ENCODE measurements around the gene PIGN. TPM values are rescaled to one million over a fixed set of nuclear protein-coding genes. Genes with fewer than 3 reads are reported as not detected.

PIGN gene
- total and polyA plus RNA-seq, 2 donors (not counting 3 experiments of a cell fraction or from before 2014, with no cell fraction given): 13.7 to 26.1 TPM

DNA sequence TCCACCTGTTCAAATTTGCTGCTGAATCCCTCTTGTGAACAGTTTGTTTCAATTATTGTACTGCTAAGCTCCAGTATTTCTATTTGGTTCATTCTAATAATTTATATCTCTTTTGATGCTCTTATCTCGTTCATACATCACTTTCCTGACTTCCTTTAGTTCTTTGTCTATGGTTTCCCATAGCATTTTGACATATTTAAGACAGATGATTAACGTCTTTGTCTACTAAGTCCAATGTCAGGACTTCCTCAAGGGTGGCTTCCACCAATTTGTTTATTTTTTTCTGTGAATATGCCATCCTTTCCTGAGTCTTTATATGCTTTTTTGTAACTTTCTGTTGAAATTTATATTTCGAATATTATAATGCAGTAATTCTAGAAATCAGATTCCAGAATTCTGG lies 9.6 kb downstream of the PIGN start:
- Histone ChIP-seq H3K27me3 (ENCODE audit: control insufficient read depth in 2 of 2, insufficient read depth in 2 of 2, low read length in 2 of 2) (no peaks in the 10 kb centered on the region), H3K9me3 (replicated peaks; ENCODE audit: control insufficient read depth, insufficient read depth, low read length) (no peaks in the 10 kb centered on the region), H3K9me1 (replicated peaks; ENCODE audit: control insufficient read depth, extremely low read depth, insufficient read depth, low read length) (no peaks in the 10 kb centered on the region), H3K27ac (ENCODE audit: insufficient read depth, low read depth, low read length) (no peak overlapping the region), H4K20me1 (replicated peaks; ENCODE audit: control insufficient read depth, extremely low read depth, insufficient read depth, low read length) (no peaks in the 10 kb centered on the region), H3K9ac (replicated peaks; ENCODE audit: extremely low read depth, insufficient read depth, low read length) (no peak overlapping the region), H3K4me1 (ENCODE audit: control insufficient read depth, extremely low read depth, insufficient read depth, low read length) (peaks cover 10% of the 10 kb centered on the region), H3K4me3 (replicated peaks in 1 of 3; ENCODE audit: insufficient read depth in 1 of 3, low read depth in 1 of 3, low read length in 3 of 3) (no peak overlapping the region), H3K36me3 (ENCODE audit: control insufficient read depth in 2 of 2, extremely low read depth in 1 of 2, insufficient read depth in 2 of 2, low read length in 2 of 2) (no peaks in the 10 kb centered on the region), H3K79me2 (ENCODE audit: control insufficient read depth, insufficient read depth, low read length) (no peaks in the 10 kb centered on the region), H3K4me2 (ENCODE audit: insufficient read depth, low read length) (no peak overlapping the region), H2AFZ (ENCODE audit: low read depth, low read length) (no peak overlapping the region)
- intact Hi-C loops (cut with micrococcal nuclease): no loop called here
- no TSS peak for BruUV-seq (replicated peaks)
- dilution Hi-C loops (cut with MboI; ENCODE audit: extremely low pct_ligation_motif_present, low sequenced_read_pairs): loop anchor here (10.0 kb wide), 1 partner anchor 228 kb away; no protein-coding TSS in a partner anchor
- POLR2A ChIA-PET: no interaction called here
- FAIRE-seq (no peak), DNase-seq (ENCODE audit: low read depth, low spot score) (peak; percentile 54)
- CTCF ChIA-PET: interaction anchor here (1.1 to 1.2 kb wide), 2 partner anchors 20 to 72 kb away, joined by 3 to 5 read pairs; no protein-coding TSS in a partner anchor
- TF ChIP-seq GATA2 (IDR thresholded peaks at IDR 0.05; ENCODE audit: insufficient read depth, insufficient read length, low read depth, low read length): peak; percentile 27
- no peak for TF ChIP-seq POLR2AphosphoS5 (IDR thresholded peaks at IDR 0.05; ENCODE audit: insufficient read depth, low read depth, low read length)

DNA sequence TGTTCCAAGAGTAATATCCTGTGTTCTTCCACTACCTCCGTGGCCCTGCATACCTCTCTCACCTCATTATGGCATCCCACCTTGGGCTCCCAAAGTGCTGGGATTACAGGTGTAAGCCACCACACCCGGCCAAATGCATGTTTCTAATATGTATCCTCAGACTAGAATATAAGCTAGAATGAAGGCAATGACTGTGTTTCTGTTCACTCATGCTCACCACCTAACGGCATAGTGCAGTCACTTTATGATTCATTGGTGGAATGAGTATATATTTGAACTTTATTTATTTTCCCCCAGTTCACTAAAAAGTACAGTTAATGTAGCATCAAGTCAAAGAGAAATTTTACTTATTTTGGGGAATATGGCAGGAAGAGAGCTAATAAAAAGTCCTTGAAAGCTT lies 11.3 kb downstream of the PIGN start:
- Histone ChIP-seq H3K4me3 (replicated peaks in 1 of 3; ENCODE audit: insufficient read depth in 1 of 3, low read depth in 1 of 3, low read length in 3 of 3) (no peak overlapping the region), H3K36me3 (ENCODE audit: control insufficient read depth in 2 of 2, extremely low read depth in 1 of 2, insufficient read depth in 2 of 2, low read length in 2 of 2) (no peaks in the 10 kb centered on the region), H3K27me3 (ENCODE audit: control insufficient read depth in 2 of 2, insufficient read depth in 2 of 2, low read length in 2 of 2) (no peaks in the 10 kb centered on the region), H3K4me2 (ENCODE audit: insufficient read depth, low read length) (no peak overlapping the region), H3K9me1 (replicated peaks; ENCODE audit: control insufficient read depth, extremely low read depth, insufficient read depth, low read length) (no peaks in the 10 kb centered on the region), H3K4me1 (ENCODE audit: control insufficient read depth, extremely low read depth, insufficient read depth, low read length) (peaks cover 10% of the 10 kb centered on the region), H4K20me1 (replicated peaks; ENCODE audit: control insufficient read depth, extremely low read depth, insufficient read depth, low read length) (no peaks in the 10 kb centered on the region), H3K79me2 (ENCODE audit: control insufficient read depth, insufficient read depth, low read length) (no peaks in the 10 kb centered on the region), H3K27ac (ENCODE audit: insufficient read depth, low read depth, low read length) (no peak overlapping the region), H2AFZ (ENCODE audit: low read depth, low read length) (no peak overlapping the region), H3K9ac (replicated peaks; ENCODE audit: extremely low read depth, insufficient read depth, low read length) (no peak overlapping the region), H3K9me3 (replicated peaks; ENCODE audit: control insufficient read depth, insufficient read depth, low read length) (no peaks in the 10 kb centered on the region)
- BruUV-seq (replicated peaks): no TSS peak
- TF ChIP-seq POLR2A (IDR thresholded peaks at IDR 0.05; ENCODE audit: low read depth, low read length): no peak
- no peak for TF ChIP-seq GATA2 (IDR thresholded peaks at IDR 0.05; ENCODE audit: insufficient read depth, insufficient read length, low read depth, low read length)
- TF ChIP-seq FOS (IDR thresholded peaks at IDR 0.05; ENCODE audit: borderline replicate concordance, insufficient read depth, low read length): no peak
- TF ChIP-seq MYC (IDR thresholded peaks at IDR 0.05; ENCODE audit: low read depth, low read length): no peak
- TF ChIP-seq, protein P1, sequence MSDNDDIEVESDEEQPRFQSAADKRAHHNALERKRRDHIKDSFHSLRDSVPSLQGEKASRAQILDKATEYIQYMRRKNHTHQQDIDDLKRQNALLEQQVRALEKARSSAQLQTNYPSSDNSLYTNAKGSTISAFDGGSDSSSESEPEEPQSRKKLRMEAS (IDR thresholded peaks at IDR 0.05; ENCODE audit: insufficient read depth, insufficient read length): no peak
- TF ChIP-seq, protein P2, sequence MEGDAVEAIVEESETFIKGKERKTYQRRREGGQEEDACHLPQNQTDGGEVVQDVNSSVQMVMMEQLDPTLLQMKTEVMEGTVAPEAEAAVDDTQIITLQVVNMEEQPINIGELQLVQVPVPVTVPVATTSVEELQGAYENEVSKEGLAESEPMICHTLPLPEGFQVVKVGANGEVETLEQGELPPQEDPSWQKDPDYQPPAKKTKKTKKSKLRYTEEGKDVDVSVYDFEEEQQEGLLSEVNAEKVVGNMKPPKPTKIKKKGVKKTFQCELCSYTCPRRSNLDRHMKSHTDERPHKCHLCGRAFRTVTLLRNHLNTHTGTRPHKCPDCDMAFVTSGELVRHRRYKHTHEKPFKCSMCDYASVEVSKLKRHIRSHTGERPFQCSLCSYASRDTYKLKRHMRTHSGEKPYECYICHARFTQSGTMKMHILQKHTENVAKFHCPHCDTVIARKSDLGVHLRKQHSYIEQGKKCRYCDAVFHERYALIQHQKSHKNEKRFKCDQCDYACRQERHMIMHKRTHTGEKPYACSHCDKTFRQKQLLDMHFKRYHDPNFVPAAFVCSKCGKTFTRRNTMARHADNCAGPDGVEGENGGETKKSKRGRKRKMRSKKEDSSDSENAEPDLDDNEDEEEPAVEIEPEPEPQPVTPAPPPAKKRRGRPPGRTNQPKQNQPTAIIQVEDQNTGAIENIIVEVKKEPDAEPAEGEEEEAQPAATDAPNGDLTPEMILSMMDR (IDR thresholded peaks at IDR 0.05; ENCODE audit: extremely low read depth in 1 of 2, insufficient read depth in 1 of 2, low read depth in 1 of 2, low read length in 2 of 2): no peak
- no peak for TF ChIP-seq JUN (IDR thresholded peaks at IDR 0.05; ENCODE audit: borderline replicate concordance, insufficient read depth, insufficient read length, low read depth)
- TF ChIP-seq POLR2AphosphoS5 (IDR thresholded peaks at IDR 0.05; ENCODE audit: insufficient read depth, low read depth, low read length): no peak
- TF ChIP-seq EZH2 (IDR thresholded peaks at IDR 0.05; ENCODE audit: borderline replicate concordance, low read depth, low read length, severe bottlenecking): no peak
- intact Hi-C loops (cut with micrococcal nuclease): loop anchor here (1.0 kb wide), 1 partner anchor 28 kb away; no protein-coding TSS in a partner anchor
- ChIA-PET POLR2A (no interaction called here), CTCF (no interaction called here)
- DNase-seq (ENCODE audit: low read depth, low spot score) (no peak), FAIRE-seq (no peak)
- dilution Hi-C loops (cut with MboI; ENCODE audit: extremely low pct_ligation_motif_present, low sequenced_read_pairs): loop anchor here (10.0 kb wide), 1 partner anchor 229 kb away; no protein-coding TSS in a partner anchor

Data from endothelial cell of umbilical vein (primary cell).